ENCODE measurements around the gene ZNF304. TPM values are rescaled to one million over a fixed set of nuclear protein-coding genes. Genes with fewer than 3 reads are reported as not detected.

ZNF304 gene
- total RNA-seq, 2 donors from 2014 or later = 5.3 to 6.4 TPM

DNA sequence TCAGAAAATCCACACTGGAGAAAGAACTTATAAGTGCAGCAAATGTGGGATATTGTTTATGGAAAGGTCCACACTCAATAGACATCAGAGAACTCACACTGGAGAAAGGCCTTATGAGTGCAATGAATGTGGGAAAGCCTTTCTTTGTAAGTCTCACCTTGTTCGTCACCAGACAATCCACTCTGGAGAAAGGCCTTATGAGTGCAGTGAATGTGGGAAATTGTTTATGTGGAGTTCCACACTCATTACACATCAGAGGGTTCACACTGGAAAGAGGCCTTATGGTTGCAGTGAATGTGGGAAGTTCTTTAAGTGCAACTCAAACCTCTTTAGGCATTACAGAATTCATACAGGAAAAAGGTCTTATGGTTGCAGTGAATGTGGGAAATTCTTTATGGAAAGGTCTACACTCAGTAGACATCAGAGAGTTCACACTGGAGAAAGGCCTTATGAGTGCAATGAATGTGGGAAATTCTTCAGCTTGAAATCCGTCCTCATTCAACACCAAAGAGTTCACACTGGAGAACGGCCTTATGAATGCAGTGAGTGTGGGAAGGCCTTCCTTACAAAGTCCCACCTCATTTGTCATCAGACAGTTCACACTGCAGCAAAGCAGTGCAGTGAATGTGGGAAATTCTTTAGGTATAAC lies 26.6 kb downstream of the ZNF304 start:
- H3K27ac Mint-ChIP-seq = no peak overlapping the region
- H3K4me1 Mint-ChIP-seq = no peaks in the 10 kb centered on the region
- no peaks in the 10 kb centered on the region for H3K27me3 Mint-ChIP-seq
- no peak for ATAC-seq (replicated peaks)
- H3K9me3 Mint-ChIP-seq = peaks cover 32% of the 10 kb centered on the region
- H3K4me3 Mint-ChIP-seq = no peak overlapping the region
- H3K36me3 Mint-ChIP-seq (ENCODE audit: low read depth) = peaks cover 63% of the 10 kb centered on the region

- Mint-ChIP-seq H3K27me3 (no peaks in the 10 kb centered on the region), H3K4me1 (no peaks in the 10 kb centered on the region), H3K36me3 (ENCODE audit: low read depth) (peaks cover 30% of the 10 kb centered on the region), H3K27ac (no peak overlapping the region), H3K4me3 (no peak overlapping the region), H3K9me3 (peaks cover 24% of the 10 kb centered on the region)
- no peak for ATAC-seq (replicated peaks)
These were observed 29.9 kb downstream of the ZNF304 start for GRCh38 chr19:57380923-57381322.

GRCh38 chr19:57382806-57383488 lies 31.9 kb downstream of the ZNF304 start:
- Mint-ChIP-seq H3K27ac (no peak overlapping the region), H3K27me3 (no peaks in the 10 kb centered on the region), H3K4me1 (no peaks in the 10 kb centered on the region), H3K4me3 (no peak overlapping the region), H3K36me3 (ENCODE audit: low read depth) (peaks cover 10% of the 10 kb centered on the region), H3K9me3 (peaks cover 14% of the 10 kb centered on the region)
- ATAC-seq (replicated peaks) = no peak

DNA sequence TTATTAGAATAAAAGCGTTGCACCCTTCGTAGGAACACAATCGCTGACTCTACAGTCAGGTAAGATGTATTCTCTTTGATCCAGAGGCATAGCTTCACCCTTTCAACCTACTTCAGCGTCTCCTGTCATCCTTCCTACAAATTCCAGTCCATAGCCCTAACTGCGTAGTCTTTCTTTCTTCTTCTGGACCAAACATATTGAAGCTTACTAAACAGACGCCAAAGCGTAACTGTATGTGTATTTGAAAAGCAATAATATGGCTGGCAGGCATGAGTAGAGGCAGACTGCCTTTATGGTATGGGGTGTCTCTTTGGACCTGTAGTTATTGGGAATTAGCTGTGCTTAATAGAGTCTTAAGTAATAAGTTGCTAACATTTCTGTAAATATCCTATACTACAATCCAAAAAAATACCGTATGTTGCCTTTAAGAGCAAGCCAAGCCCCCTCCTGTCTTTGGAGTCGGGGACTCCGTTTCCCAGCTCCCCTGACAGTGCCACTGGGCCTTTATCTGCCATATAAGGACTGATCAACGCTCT lies 38.2 kb downstream of the ZNF304 start:
- Mint-ChIP-seq H3K27me3 (no peaks in the 10 kb centered on the region), H3K4me3 (peak overlapping the region; percentile 86), H3K36me3 (ENCODE audit: low read depth) (peaks cover 46% of the 10 kb centered on the region), H3K9me3 (peaks cover 5% of the 10 kb centered on the region), H3K4me1 (peaks cover 15% of the 10 kb centered on the region), H3K27ac (peak overlapping the region; percentile 92)
- ATAC-seq (replicated peaks) = peak; percentile 5

DNA sequence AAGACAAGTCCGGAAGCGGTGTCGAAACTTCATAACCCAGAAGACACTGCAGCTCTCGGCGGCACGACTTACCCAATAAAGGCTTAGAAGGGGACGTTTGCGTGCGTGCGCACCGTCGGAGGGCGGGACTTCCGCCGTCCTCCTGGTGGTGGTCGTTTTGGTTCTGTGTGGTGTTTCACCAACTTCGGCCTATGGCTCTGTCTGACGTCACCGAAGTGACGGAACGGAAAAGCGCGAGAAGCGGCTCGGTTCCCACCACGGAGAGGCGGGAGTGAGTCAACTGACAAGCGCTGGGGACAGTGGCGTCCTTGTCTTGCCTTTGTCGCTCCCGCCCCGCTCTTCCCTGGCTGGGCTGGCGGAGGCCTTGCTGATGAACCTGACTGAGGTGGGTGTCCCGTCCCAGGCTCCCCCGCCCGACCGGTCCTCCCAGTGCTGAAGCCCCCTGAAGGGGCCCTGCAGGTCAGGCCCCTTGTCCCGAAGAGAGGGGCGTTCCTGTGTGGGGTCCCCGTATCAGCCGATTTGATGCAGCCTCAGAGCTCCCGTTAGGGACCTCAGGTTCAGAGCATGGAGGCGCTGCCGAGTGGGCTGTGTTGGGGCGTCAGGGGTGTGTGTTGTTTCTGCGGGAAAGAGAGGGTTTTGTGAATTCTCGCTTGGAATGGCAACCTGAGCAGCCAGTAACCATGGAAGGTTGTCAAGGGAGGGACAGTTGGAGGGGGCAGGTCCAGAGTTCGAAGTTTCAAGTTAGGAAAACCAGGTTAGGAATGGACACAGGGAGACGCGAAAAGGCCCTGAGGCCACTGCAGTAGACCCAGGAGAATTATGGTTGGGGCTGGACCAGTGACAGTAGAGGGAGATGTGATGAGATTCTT lies 38.9 kb downstream of the ZNF304 start, which contains the start of gene ZNF548:
Gene ZNF548 (plus strand): TSS at position 125 of the 869 bp plus-strand sequence. CDS start 246 bp downstream, at position 371.
- peaks cover 19% of the 10 kb centered on the region for H3K4me1 Mint-ChIP-seq
- H3K27me3 Mint-ChIP-seq = no peaks in the 10 kb centered on the region
- H3K4me3 Mint-ChIP-seq = peak within 1 kb of the TSS; percentile 86
- peaks cover 53% of the 10 kb centered on the region for H3K36me3 Mint-ChIP-seq (ENCODE audit: low read depth)
- peak within 1 kb of the TSS; percentile 92 for H3K27ac Mint-ChIP-seq
- peaks cover 10% of the 10 kb centered on the region for H3K9me3 Mint-ChIP-seq
- peak; percentile 99 for ATAC-seq (replicated peaks)

DNA sequence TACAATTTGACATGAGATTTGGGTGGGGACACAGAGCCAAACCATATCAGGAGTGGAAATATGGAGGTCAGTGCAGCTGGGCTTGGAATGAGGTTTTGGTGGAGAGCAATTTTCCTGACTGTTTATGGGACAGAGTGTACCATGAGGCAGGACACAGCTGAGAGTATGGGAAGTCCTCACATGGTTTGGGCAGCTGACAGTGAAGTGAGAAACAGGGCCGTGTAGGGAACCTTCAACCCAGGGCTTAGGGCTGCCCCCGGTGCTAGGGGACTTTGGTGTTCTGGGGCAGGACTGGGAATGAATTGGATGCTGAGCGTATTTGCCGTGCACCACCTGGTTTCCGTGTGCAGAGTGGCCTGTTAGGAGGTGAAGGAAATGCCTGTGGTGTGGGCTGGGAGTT lies 44.6 kb downstream of the ZNF304 start:
- no peak for ATAC-seq (replicated peaks)
- Mint-ChIP-seq H3K4me3 (no peak overlapping the region), H3K27ac (peak overlapping the region; percentile 67), H3K9me3 (peaks cover 46% of the 10 kb centered on the region), H3K4me1 (peaks cover 17% of the 10 kb centered on the region), H3K27me3 (no peaks in the 10 kb centered on the region), H3K36me3 (ENCODE audit: low read depth) (peaks cover 97% of the 10 kb centered on the region)

DNA sequence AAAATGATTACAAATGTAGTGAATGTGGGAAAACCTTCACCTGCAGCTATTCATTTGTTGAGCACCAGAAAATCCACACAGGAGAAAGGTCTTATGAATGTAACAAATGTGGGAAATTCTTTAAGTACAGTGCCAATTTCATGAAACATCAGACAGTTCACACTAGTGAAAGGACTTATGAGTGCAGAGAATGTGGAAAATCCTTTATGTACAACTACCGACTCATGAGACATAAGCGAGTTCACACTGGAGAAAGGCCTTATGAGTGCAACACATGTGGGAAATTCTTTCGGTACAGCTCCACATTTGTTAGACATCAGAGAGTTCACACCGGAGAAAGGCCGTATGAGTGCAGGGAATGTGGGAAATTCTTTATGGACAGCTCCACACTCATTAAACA lies 47.8 kb downstream of the ZNF304 start:
- Mint-ChIP-seq H3K36me3 (ENCODE audit: low read depth) (peaks cover 74% of the 10 kb centered on the region), H3K4me1 (peaks cover 12% of the 10 kb centered on the region), H3K4me3 (no peak overlapping the region), H3K27me3 (no peaks in the 10 kb centered on the region), H3K27ac (no peak overlapping the region), H3K9me3 (peaks cover 45% of the 10 kb centered on the region)
- no peak for ATAC-seq (replicated peaks)

DNA sequence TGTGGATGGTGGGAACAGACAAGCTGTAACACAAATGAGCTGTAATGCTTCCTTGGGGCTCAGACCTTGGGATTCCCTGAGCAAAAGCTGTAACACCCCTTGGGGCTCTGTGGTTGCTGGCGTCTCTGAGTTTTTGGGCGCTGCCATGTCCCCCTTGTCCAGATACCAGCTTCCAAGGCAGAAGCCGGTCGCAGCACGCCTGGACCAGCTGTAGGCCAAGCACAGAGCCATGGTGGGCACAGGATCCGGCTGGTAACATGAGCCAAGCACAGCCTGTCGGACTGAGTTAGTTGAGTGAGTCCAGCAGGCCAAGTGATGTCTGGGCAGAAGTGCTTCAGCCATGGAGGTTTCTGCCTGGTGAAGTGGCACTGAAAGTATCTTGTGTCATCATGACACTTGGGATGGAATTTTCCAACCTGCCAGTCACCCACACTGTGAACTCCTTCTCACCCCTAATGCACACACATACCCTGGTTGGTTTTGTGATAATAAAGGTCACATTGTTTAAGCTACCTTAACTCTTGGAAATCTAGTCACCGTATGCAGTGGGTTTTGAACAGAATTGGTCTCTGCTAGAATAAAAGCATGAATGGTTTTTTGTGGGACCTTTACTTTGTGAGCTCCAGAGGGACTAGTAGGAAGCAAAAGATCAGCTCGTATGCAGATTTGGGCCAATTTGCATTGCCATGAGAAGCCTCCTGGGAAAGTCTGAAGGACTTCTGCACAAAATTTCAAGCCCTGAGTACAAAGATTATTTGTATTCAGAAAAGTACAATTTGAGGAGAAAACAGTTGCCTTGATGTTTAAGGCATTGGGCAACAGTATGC lies 52.9 kb downstream of the ZNF304 start:
- Mint-ChIP-seq H3K4me1 (no peaks in the 10 kb centered on the region), H3K9me3 (peaks cover 4% of the 10 kb centered on the region), H3K4me3 (no peak overlapping the region), H3K27me3 (no peaks in the 10 kb centered on the region), H3K27ac (no peak overlapping the region), H3K36me3 (ENCODE audit: low read depth) (peaks cover 23% of the 10 kb centered on the region)
- ATAC-seq (replicated peaks) = no peak

DNA sequence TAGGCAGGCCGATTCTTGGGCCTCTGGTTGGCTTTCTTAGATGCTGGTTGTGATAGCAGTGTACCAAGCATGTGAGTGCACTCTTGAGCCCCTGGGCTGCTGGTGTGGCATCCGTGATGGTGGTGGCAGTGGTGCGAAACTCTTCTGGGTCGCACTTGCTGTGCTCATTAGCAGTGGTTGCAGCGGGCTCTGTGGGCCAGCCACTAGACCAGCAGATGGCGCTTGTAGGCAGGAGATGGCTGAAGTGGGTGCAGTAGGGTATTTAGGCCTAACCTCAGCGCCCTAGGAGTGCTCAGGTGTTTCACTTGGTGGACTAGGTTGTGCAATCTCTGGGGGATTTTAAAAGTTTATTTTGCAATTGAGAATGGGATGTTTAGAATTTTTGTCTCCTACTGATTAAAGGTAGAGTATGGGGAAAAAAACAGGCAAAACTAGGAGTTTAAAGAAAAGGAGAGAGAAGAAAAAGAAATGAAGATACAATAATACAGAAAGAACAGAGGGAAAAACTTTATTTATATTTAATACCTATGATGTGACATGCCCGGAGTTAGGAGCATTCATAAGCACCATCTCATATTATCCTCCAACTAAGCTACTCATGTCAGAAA lies 55.5 kb downstream of the ZNF304 start:
- H3K9me3 Mint-ChIP-seq = no peaks in the 10 kb centered on the region
- no peak overlapping the region for H3K27ac Mint-ChIP-seq
- peaks cover 7% of the 10 kb centered on the region for H3K36me3 Mint-ChIP-seq (ENCODE audit: low read depth)
- H3K4me1 Mint-ChIP-seq = peaks cover 3% of the 10 kb centered on the region
- ATAC-seq (replicated peaks) = peak; percentile 56
- no peaks in the 10 kb centered on the region for H3K27me3 Mint-ChIP-seq
- no peak overlapping the region for H3K4me3 Mint-ChIP-seq

Other genes with a start within 250 kb of the ZNF304 start
- gene USP29, start 231.3 kb upstream of the ZNF304 start, total RNA-seq = not detected
- not detected for gene ZIM3, start 206.1 kb upstream of the ZNF304 start, total RNA-seq
- gene DUXA, start 183.8 kb upstream of the ZNF304 start, total RNA-seq = not detected
- gene ZNF264, start 159.8 kb upstream of the ZNF304 start, total RNA-seq = 10 to 100 TPM; 23.7 to 51.0 TPM
- 1 to 10 TPM; 2.1 to 3.5 TPM for gene AURKC, start 120.2 kb upstream of the ZNF304 start, total RNA-seq
- gene ZNF805, start 110.6 kb upstream of the ZNF304 start, total RNA-seq = 10 to 100 TPM in 1 of 2 donors, 1 to 10 TPM in 1; 9.1 to 16.7 TPM
- 100 to 1,000 TPM in 1 of 2 donors, 10 to 100 TPM in 1; 90.0 to 130 TPM for gene ZNF460, start 70.8 kb upstream of the ZNF304 start, total RNA-seq
- 1 to 10 TPM; 6.6 to 6.7 TPM for gene ZNF543, start 30.8 kb upstream of the ZNF304 start, total RNA-seq
- 1 to 10 TPM; 4.5 to 8.8 TPM for gene TRAPPC2B, start 12.3 kb downstream of the ZNF304 start, total RNA-seq
- gene ZNF547, start 12.3 kb downstream of the ZNF304 start, total RNA-seq = 1 to 10 TPM; 2.7 to 5.4 TPM
- 10 to 100 TPM; 19.4 to 48.5 TPM for gene ZNF548, start 38.6 kb downstream of the ZNF304 start, total RNA-seq
- gene ZNF17, start 59.9 kb downstream of the ZNF304 start, total RNA-seq = 10 to 100 TPM in 1 of 2 donors, 1 to 10 TPM in 1; 8.3 to 12.0 TPM
- 10 to 100 TPM; 13.8 to 15.0 TPM for gene ZNF749, start 84.1 kb downstream of the ZNF304 start, total RNA-seq
- under 1 TPM in 1 of 2 donors, not detected in 1; 0.37 TPM for gene VN1R1, start 105.9 kb downstream of the ZNF304 start, total RNA-seq
- 1 to 10 TPM; 2.8 to 4.5 TPM for gene ZNF772, start 126.3 kb downstream of the ZNF304 start, total RNA-seq
- gene ZNF419, start 136.5 kb downstream of the ZNF304 start, total RNA-seq = 1 to 10 TPM; 4.7 to 8.5 TPM
- 1 to 10 TPM; 3.8 to 6.2 TPM for gene ZNF773, start 148.7 kb downstream of the ZNF304 start, total RNA-seq
- gene ZNF549, start 176.1 kb downstream of the ZNF304 start, total RNA-seq = 1 to 10 TPM; 3.2 to 4.9 TPM
- 1 to 10 TPM; 8.9 to 10.0 TPM for gene ZNF550, start 208.6 kb downstream of the ZNF304 start, total RNA-seq
- gene ZNF416, start 227.6 kb downstream of the ZNF304 start, total RNA-seq = 1 to 10 TPM; 2.2 to 2.4 TPM
- 1 to 10 TPM; 2.5 to 3.2 TPM for gene ZIK1, start 232.9 kb downstream of the ZNF304 start, total RNA-seq
- 1 to 10 TPM; 6.0 to 9.9 TPM for gene ZNF530, start 248.6 kb downstream of the ZNF304 start, total RNA-seq

All from activated T-helper 17 cell treated with anti-CD3 and anti-CD28 coated beads, Interleukin-2, amount 50 U/mL, for 72 hours (primary cell).